ENCODE results near the gene FRMD5.

GRCh38 chr15:43955140-43955539, 239.9 kb downstream of the FRMD5 start:
- TF ChIP-seq POLR2AphosphoS5 (IDR thresholded peaks at IDR 0.05) (peak in 1 of 4 donors; percentile 16), CTCF (IDR thresholded peaks at IDR 0.05) (no peak)

Data from sigmoid colon (tissue), 4 donors.